Ectodermal cell (in vitro differentiated cells): ENCODE results near the gene MAN2B2.

Experiments
- H3K27ac ChIP-seq: 2 replicates; pipeline ENCODE4 v1.7.0; 2013; ENCODE audit warnings: mild to moderate bottlenecking, low read depth, low read length; ENCODE audit not compliant: insufficient read depth, poor library complexity, severe bottlenecking
- H3K27me3 ChIP-seq: 2 replicates; pipeline ENCODE4 v1.7.0; 2013; ENCODE audit warnings: mild to moderate bottlenecking, low read length; ENCODE audit not compliant: insufficient read depth, control insufficient read depth, poor library complexity, severe bottlenecking
- H3K36me3 ChIP-seq: one replicate; pipeline ENCODE4 v1.7.0; 2013; ENCODE audit warnings: low read length; ENCODE audit not compliant: control insufficient read depth, insufficient read depth
- H3K4me1 ChIP-seq: one replicate; pipeline ENCODE4 v1.7.0; 2013; ENCODE audit warnings: low read length; ENCODE audit not compliant: control insufficient read depth, insufficient read depth
- H3K4me3 ChIP-seq: 2 replicates; pipeline ENCODE4 v1.7.0; 2013; ENCODE audit warnings: low read depth, low read length, control low read depth; ENCODE audit not compliant: insufficient read depth
- H3K9me3 ChIP-seq: 2 replicates; pipeline ENCODE4 v1.7.0; 2013; ENCODE audit warnings: mild to moderate bottlenecking, low read length, moderate library complexity; ENCODE audit not compliant: control insufficient read depth
- WGBS, 2 experiments: methylation state at CpG; one replicate each; pipeline ENCODE4 v1.1.7; 2013; ENCODE audit warnings: missing lambda C conversion rate in 2 of 2; 5-methylcytosine and 5-hydroxymethylcytosine counted together

The MAN2B2 gene

DNA sequence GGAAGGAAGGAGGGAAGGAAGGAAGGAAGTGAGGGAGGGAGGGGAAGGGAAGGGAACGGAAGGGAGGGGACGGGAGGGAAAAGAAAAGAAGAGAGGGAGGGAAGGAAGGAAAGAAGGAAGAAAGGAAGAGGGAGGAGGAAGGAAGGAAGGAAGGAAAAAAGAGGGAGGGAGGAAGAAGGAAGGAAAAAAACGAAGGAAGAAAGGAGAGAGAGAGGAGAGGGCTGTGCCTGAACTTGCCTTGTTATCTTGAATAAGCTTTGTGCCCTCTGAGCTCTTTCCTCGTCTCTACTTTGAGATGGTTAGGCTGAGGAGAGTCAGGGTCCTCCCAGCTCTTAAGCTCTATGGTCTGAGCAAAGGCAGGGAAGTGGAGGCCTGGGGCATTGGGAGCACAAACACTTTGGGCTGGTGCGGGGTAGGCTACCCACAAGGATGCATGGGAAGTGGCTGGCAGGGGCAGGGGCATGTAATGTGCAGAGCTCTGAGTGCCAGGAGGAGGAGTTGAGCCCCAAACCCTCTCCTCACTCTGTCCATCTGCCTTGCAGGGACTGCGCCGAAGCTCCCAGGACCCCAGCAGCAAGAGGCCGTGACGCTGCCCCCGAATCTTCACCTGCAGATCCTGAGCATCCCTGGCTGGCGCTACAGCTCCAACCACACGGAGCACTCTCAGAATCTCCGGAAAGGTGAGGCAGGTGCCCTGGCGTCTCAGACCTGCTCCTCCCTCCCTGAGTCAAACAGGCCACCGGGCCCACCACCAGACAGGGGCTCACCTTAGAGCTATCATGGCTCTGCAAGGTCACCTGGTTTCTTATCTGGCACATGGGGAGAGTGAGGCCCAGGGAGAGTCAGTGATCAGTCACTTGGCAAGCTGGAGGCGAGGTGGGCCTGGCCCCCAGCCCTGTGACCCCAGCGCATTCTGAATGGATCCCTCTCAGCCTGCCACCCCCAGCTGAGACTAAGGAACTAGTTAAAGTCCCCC is 39.0 kb downstream of the MAN2B2 start:
- 91 to 92% methylated on average over 17 of the region's 17 CpGs for WGBS, 2 experiments
- Histone ChIP-seq H3K27me3 (no peaks in the 10 kb centered on the region), H3K4me3 (no peak overlapping the region), H3K4me1 (no peaks in the 10 kb centered on the region), H3K27ac (no peak overlapping the region), H3K36me3 (no peaks in the 10 kb centered on the region), H3K9me3 (no peaks in the 10 kb centered on the region)

DNA sequence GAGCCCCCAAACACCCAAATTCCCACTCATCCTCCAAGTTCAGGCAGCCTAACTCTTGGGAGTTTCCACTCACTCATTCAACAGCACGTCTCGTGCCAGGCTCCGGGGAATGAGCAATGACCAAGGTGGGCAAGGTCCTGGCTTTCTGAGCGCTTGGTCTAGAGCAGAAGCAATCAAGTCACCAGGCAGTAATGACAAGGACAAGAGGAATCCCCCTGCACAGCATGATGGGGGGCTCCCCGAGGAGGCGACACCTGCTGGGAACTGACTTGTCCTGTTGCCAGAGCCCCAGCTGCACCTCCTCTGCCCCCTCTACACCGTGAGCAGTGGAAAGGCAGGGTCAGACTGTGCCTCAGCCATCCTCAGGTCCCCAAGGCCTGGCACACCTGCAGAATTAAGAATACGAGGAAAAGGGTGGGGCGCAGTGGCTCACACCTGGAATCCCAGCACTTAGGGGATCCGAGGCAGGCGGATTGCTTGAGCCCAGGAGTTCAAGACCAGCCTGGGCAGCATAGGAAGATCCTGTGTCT is 39.8 kb downstream of the MAN2B2 start:
- H3K27me3 ChIP-seq: no peaks in the 10 kb centered on the region
- no peaks in the 10 kb centered on the region for H3K4me1 ChIP-seq
- H3K36me3 ChIP-seq: no peaks in the 10 kb centered on the region
- 89 to 93% methylated on average over 11 of the region's 11 CpGs for whole genome bisulfite sequencing, 2 experiments
- H3K27ac ChIP-seq: no peak overlapping the region
- H3K4me3 ChIP-seq: no peak overlapping the region
- no peaks in the 10 kb centered on the region for H3K9me3 ChIP-seq

DNA sequence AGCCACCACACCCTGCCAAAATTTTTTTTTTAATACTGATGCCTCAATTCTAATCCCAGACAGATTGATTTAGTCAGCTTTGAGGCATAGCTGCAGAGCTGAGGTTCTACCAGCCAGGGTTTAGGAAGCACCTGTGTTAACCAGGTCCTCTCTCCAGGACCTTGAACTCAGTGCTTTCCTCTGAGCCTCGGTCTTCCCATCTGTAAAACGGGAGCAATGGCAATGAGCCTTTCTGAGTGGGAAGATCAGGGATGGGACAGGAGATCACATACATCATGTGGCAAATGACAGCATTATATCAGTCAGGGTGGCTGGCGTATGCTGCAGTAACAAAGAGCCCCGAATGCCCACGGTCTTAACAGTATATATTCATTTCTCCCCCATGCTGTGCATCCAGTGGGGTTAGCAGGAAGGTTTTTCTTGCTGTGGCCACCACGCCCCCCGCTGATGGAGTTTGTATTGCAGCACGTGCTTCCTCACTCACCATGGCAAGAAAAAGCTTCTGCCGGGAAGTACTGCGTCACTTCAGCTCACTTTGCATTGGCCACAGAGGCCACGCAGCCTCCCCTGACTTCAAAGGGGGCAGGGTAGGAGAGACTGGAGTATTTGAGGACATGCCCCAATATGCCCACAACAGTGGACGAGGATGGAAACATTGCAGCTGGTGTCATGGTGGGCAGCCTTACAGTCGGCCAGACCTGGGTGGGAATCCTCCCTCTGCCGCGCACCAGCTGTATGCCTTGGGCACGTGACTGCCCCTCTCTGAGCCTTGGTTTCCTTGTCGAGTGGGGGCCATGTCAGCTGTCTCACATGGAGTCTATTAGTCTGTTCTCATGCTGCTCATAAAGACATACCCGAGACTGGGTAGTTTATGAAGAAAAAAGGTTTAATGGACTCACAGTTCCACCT is 41.4 kb downstream of the MAN2B2 start:
- Histone ChIP-seq H3K27ac (no peak overlapping the region), H3K36me3 (no peaks in the 10 kb centered on the region), H3K4me1 (no peaks in the 10 kb centered on the region), H3K27me3 (no peaks in the 10 kb centered on the region), H3K9me3 (no peaks in the 10 kb centered on the region), H3K4me3 (no peak overlapping the region)
- WGBS, 2 experiments: 94% methylated on average over 18 of the region's 18 CpGs

DNA sequence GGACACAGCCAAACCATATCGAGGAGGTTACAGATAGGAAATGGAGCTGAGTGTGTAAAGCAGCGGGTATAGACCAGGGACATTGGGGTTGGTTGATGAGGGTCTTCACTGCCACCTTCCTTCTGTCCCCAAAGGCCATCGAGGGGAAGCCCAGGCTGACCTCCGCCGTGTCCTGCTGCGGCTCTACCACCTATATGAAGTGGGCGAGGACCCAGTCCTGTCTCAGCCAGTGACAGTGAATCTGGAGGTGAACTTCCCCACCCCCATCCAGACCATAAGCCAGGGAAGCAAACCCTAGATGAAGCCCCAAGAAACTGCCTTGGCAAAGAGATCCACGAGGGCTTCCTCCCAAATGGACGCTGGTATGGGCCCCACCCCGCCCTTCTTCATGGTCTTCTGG is 42.3 kb downstream of the MAN2B2 start:
- no peak overlapping the region for H3K27ac ChIP-seq
- 92 to 96% methylated on average over 10 of the region's 10 CpGs for WGBS, 2 experiments
- no peaks in the 10 kb centered on the region for H3K4me1 ChIP-seq
- no peaks in the 10 kb centered on the region for H3K27me3 ChIP-seq
- no peaks in the 10 kb centered on the region for H3K9me3 ChIP-seq
- H3K4me3 ChIP-seq: no peak overlapping the region
- no peaks in the 10 kb centered on the region for H3K36me3 ChIP-seq

DNA sequence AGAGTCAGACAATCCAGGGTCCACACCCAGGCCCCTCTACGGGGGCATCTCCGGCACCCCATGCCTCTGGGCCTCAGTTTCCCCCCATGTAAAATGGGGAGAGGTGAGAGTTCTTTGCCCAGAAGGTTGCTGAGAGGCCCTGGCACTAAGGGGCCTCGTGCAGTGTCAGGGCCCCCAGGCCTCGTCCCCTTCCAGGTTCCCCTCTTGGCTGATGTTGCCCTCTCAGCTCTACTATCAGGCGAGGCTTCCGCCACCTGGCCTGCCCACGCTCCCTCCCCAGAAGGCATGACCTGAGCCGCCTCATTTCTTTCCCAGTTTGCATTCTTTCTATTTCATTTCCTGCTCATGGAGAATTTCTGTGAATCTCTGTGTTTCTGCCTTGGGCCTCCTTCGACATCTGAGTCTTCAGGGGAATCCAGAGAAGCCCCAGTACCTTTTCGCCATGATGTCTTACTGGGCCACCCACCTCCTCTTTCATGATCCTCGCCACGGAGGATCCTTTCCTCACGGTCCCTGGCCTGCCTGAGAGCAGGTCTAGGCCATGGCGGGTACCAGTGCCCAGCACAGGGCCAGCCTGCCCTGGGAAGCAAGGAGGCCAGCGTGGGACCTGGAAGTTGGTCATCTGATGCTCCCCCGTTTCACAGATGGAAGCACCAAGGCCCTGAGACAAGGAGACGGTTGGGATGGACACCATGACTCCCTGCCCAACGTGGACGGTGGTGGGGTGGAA is 43.6 kb downstream of the MAN2B2 start:
- Histone ChIP-seq H3K27ac (no peak overlapping the region), H3K9me3 (no peaks in the 10 kb centered on the region), H3K36me3 (no peaks in the 10 kb centered on the region), H3K27me3 (no peaks in the 10 kb centered on the region), H3K4me1 (no peaks in the 10 kb centered on the region), H3K4me3 (no peak overlapping the region)
- WGBS, 2 experiments: 88 to 90% methylated on average over 19 of the region's 19 CpGs

DNA sequence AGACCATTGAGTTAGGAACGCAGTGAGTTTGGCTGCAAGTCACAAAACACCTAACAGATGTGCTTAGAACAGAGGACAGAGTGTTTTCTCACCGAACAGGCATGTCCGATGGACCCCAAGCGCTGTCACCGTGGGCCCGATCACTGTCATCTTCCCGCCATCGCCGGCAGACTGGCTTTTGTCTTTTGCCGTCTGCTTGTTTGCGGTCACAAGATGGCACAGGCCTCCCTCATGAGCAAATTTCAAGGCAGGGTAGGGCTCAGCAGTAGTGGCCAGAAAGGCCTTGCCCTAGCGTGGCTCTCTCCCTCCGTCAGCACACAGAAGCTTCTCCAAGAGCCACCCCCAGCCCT is 44.1 kb downstream of the MAN2B2 start:
- Histone ChIP-seq H3K9me3 (no peaks in the 10 kb centered on the region), H3K27ac (no peak overlapping the region), H3K4me1 (no peaks in the 10 kb centered on the region), H3K27me3 (no peaks in the 10 kb centered on the region), H3K4me3 (no peak overlapping the region), H3K36me3 (no peaks in the 10 kb centered on the region)
- WGBS, 2 experiments: 95% methylated on average over 13 of the region's 13 CpGs

DNA sequence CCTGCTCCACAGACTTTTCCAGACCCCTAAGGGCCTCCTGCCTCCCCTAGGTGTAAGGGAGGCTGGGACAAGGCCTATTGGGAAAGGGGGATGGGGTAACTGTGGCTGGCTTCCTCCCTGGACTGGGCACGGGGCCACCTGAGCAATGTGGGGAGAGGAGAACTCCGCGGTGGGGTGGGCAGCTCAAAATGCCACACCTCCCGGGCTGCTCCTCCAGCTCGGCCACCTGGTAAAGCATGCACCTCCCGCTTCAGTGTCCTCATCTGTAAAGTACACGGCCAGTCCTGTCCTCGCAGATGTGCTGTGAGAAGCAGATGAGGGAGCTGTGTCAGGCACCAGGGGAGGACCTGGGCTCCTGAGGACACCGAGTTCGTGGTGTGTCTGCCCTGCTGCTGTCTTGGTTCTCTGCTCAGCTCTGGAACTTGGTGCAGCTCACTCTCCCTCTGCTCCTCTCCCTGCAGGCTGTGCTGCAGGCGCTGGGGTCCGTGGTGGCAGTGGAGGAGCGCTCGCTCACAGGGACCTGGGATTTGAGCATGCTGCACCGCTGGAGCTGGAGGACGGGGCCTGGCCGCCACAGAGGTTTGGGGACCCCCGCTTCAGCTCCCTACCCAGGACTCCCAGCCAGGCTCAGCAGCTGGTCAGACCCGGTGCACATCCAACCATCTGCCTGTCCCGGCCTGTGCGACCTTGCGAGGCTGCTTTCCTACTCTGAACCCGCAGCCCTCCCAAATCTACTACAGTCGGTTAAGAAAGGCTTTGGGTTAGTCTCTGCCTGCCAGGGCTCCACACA is 44.7 kb downstream of the MAN2B2 start:
- H3K27ac ChIP-seq: no peak overlapping the region
- no peaks in the 10 kb centered on the region for H3K27me3 ChIP-seq
- no peaks in the 10 kb centered on the region for H3K36me3 ChIP-seq
- 94% methylated on average over 24 of the region's 24 CpGs for WGBS, 2 experiments
- no peaks in the 10 kb centered on the region for H3K9me3 ChIP-seq
- no peak overlapping the region for H3K4me3 ChIP-seq
- H3K4me1 ChIP-seq: no peaks in the 10 kb centered on the region

DNA sequence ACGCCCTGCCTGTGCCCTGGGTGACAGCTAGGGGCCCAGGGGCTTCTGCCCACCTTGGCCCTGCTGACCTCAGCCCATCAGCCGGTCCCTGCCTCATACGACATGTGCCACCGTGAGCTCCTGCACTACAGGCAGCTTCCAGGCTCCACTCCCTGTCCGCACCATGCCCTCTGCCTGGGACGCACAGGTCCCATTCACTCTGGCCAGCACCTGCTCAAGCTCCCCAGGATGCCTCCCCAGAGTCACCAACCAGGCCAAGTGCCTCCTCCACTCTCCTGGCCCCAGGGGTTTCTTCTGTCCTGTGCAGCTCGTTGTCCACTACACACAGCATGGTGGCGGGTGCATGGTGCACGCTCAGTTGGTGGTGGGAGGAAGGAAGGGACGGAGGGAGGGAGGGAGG is 45.3 kb downstream of the MAN2B2 start:
- no peaks in the 10 kb centered on the region for H3K9me3 ChIP-seq
- H3K4me1 ChIP-seq: no peaks in the 10 kb centered on the region
- H3K27ac ChIP-seq: no peak overlapping the region
- 95 to 96% methylated on average over 10 of the region's 10 CpGs for WGBS, 2 experiments
- H3K27me3 ChIP-seq: no peaks in the 10 kb centered on the region
- no peaks in the 10 kb centered on the region for H3K36me3 ChIP-seq
- no peak overlapping the region for H3K4me3 ChIP-seq

DNA sequence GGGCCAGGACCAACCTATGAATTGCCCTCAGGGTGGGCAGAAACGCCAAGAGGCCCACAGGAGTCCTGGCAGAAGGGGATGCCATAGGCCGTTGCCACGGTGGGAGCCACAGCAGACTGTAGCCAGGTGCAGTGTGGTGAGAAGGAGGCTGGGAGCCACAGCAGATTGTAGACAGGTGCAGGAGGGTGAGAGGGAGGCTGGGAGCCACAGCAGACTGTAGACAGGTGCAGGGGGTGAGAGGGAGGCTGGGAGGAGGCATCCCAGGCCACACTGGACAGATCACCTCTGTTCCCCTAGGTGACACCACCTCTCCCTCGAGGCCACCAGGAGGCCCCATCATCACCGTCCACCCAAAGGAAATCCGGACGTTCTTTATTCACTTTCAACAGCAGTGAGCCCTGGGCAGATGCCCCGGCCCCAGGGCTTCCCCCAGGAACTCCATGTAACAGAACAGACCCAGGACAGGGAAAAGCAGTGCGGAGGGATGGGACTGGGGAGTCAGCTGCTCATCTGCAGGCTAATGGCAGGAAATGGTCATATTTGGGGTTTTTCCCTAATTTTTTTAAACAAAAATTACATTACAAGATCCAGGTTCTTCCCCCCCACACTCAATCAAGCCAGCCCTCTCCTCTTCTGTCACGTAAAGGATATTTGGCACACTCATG is 46.0 kb downstream of the MAN2B2 start:
- Histone ChIP-seq H3K4me1 (no peaks in the 10 kb centered on the region), H3K9me3 (no peaks in the 10 kb centered on the region), H3K4me3 (no peak overlapping the region), H3K27me3 (no peaks in the 10 kb centered on the region), H3K27ac (no peak overlapping the region), H3K36me3 (no peaks in the 10 kb centered on the region)
- WGBS, 2 experiments: 89 to 92% methylated on average over 10 of the region's 10 CpGs
